ENCODE results near the gene CRYAA.
"Not testable (repeated sequence)": the region's sequence is repeated elsewhere in the genome, so short reads cannot be mapped to it uniquely, and the experiment has no call there.

CRYAA gene

GRCh38 chr21:43164823-43165222, 4.0 kb upstream of the CRYAA start:
- not testable (repeated sequence) for H3K4me3 ChIP-seq (ENCODE audit: low read length); H3K4me1 ChIP-seq (ENCODE audit: control insufficient read depth, insufficient read depth, low read length); H3K9ac ChIP-seq (ENCODE audit: low read length); H3K27ac ChIP-seq (ENCODE audit: low read depth, low read length); H3K36me3 ChIP-seq (ENCODE audit: control insufficient read depth, insufficient read depth, low read length); H3K27me3 ChIP-seq (ENCODE audit: control insufficient read depth, insufficient read depth, low read length)

- H3K27me3 ChIP-seq (ENCODE audit: control insufficient read depth, insufficient read depth, low read length); H3K4me1 ChIP-seq (ENCODE audit: control insufficient read depth, insufficient read depth, low read length); H3K27ac ChIP-seq (ENCODE audit: low read depth, low read length); H3K36me3 ChIP-seq (ENCODE audit: control insufficient read depth, insufficient read depth, low read length); H3K9ac ChIP-seq (ENCODE audit: low read length); H3K4me3 ChIP-seq (ENCODE audit: low read length): not testable (repeated sequence)
Measured at GRCh38 chr21:43165734-43166133, 3.1 kb upstream of the CRYAA start.

- not testable (repeated sequence) for H3K36me3 ChIP-seq (ENCODE audit: control insufficient read depth, insufficient read depth, low read length); H3K27me3 ChIP-seq (ENCODE audit: control insufficient read depth, insufficient read depth, low read length)
Measured at GRCh38 chr21:43169230-43169886, 550 bp downstream of the CRYAA start.

GRCh38 chr21:43169891-43170290, 1.1 kb downstream of the CRYAA start:
- H3K27me3 ChIP-seq (ENCODE audit: control insufficient read depth, insufficient read depth, low read length); H3K9ac ChIP-seq (ENCODE audit: low read length); H3K4me3 ChIP-seq (ENCODE audit: low read length); H3K4me1 ChIP-seq (ENCODE audit: control insufficient read depth, insufficient read depth, low read length); H3K36me3 ChIP-seq (ENCODE audit: control insufficient read depth, insufficient read depth, low read length); H3K27ac ChIP-seq (ENCODE audit: low read depth, low read length): not testable (repeated sequence)

More at GRCh38 chr21:43169230-43169886, 550 bp downstream of the CRYAA start:
- H3K27ac ChIP-seq (ENCODE audit: low read depth, low read length); H3K4me1 ChIP-seq (ENCODE audit: control insufficient read depth, insufficient read depth, low read length); H3K9ac ChIP-seq (ENCODE audit: low read length); H3K4me3 ChIP-seq (ENCODE audit: low read length): not testable (repeated sequence)

- not testable (repeated sequence) for H3K27ac ChIP-seq (ENCODE audit: low read depth, low read length); H3K9ac ChIP-seq (ENCODE audit: low read length); H3K4me1 ChIP-seq (ENCODE audit: control insufficient read depth, insufficient read depth, low read length); H3K36me3 ChIP-seq (ENCODE audit: control insufficient read depth, insufficient read depth, low read length); H3K4me3 ChIP-seq (ENCODE audit: low read length); H3K27me3 ChIP-seq (ENCODE audit: control insufficient read depth, insufficient read depth, low read length)
Measured at GRCh38 chr21:43172812-43173211, 4.0 kb downstream of the CRYAA start.

GRCh38 chr21:43173438-43173837, 4.6 kb downstream of the CRYAA start:
- not testable (repeated sequence) for H3K36me3 ChIP-seq (ENCODE audit: control insufficient read depth, insufficient read depth, low read length); H3K27me3 ChIP-seq (ENCODE audit: control insufficient read depth, insufficient read depth, low read length); H3K27ac ChIP-seq (ENCODE audit: low read depth, low read length); H3K4me1 ChIP-seq (ENCODE audit: control insufficient read depth, insufficient read depth, low read length); H3K4me3 ChIP-seq (ENCODE audit: low read length); H3K9ac ChIP-seq (ENCODE audit: low read length)

- not testable (repeated sequence) for H3K4me3 ChIP-seq (ENCODE audit: low read length); H3K27me3 ChIP-seq (ENCODE audit: control insufficient read depth, insufficient read depth, low read length); H3K9ac ChIP-seq (ENCODE audit: low read length); H3K36me3 ChIP-seq (ENCODE audit: control insufficient read depth, insufficient read depth, low read length); H3K4me1 ChIP-seq (ENCODE audit: control insufficient read depth, insufficient read depth, low read length); H3K27ac ChIP-seq (ENCODE audit: low read depth, low read length)
Measured at GRCh38 chr21:43173930-43174329, 5.1 kb downstream of the CRYAA start.

GRCh38 chr21:43174998-43175397, 6.2 kb downstream of the CRYAA start:
- not testable (repeated sequence) for H3K4me3 ChIP-seq (ENCODE audit: low read length); H3K36me3 ChIP-seq (ENCODE audit: control insufficient read depth, insufficient read depth, low read length); H3K4me1 ChIP-seq (ENCODE audit: control insufficient read depth, insufficient read depth, low read length); H3K27ac ChIP-seq (ENCODE audit: low read depth, low read length); H3K9ac ChIP-seq (ENCODE audit: low read length); H3K27me3 ChIP-seq (ENCODE audit: control insufficient read depth, insufficient read depth, low read length)

- not testable (repeated sequence) for H3K4me1 ChIP-seq (ENCODE audit: control insufficient read depth, insufficient read depth, low read length); H3K4me3 ChIP-seq (ENCODE audit: low read length); H3K9ac ChIP-seq (ENCODE audit: low read length); H3K36me3 ChIP-seq (ENCODE audit: control insufficient read depth, insufficient read depth, low read length); H3K27ac ChIP-seq (ENCODE audit: low read depth, low read length); H3K27me3 ChIP-seq (ENCODE audit: control insufficient read depth, insufficient read depth, low read length)
Measured at GRCh38 chr21:43176621-43177020, 7.8 kb downstream of the CRYAA start.

GRCh38 chr21:43177043-43177906, 8.5 kb downstream of the CRYAA start:
- not testable (repeated sequence) for H3K36me3 ChIP-seq (ENCODE audit: control insufficient read depth, insufficient read depth, low read length); H3K4me1 ChIP-seq (ENCODE audit: control insufficient read depth, insufficient read depth, low read length); H3K9ac ChIP-seq (ENCODE audit: low read length); H3K4me3 ChIP-seq (ENCODE audit: low read length); H3K27me3 ChIP-seq (ENCODE audit: control insufficient read depth, insufficient read depth, low read length); H3K27ac ChIP-seq (ENCODE audit: low read depth, low read length)

- H3K9ac ChIP-seq (ENCODE audit: low read length); H3K27ac ChIP-seq (ENCODE audit: low read depth, low read length); H3K36me3 ChIP-seq (ENCODE audit: control insufficient read depth, insufficient read depth, low read length); H3K4me1 ChIP-seq (ENCODE audit: control insufficient read depth, insufficient read depth, low read length); H3K27me3 ChIP-seq (ENCODE audit: control insufficient read depth, insufficient read depth, low read length); H3K4me3 ChIP-seq (ENCODE audit: low read length): not testable (repeated sequence)
Measured at GRCh38 chr21:43178175-43178826, 9.5 kb downstream of the CRYAA start.

- not testable (repeated sequence) for H3K9ac ChIP-seq (ENCODE audit: low read length); H3K4me3 ChIP-seq (ENCODE audit: low read length); H3K36me3 ChIP-seq (ENCODE audit: control insufficient read depth, insufficient read depth, low read length); H3K27me3 ChIP-seq (ENCODE audit: control insufficient read depth, insufficient read depth, low read length); H3K4me1 ChIP-seq (ENCODE audit: control insufficient read depth, insufficient read depth, low read length); H3K27ac ChIP-seq (ENCODE audit: low read depth, low read length)
Measured at GRCh38 chr21:43181033-43181432, 12.2 kb downstream of the CRYAA start.

- H3K4me3 ChIP-seq (ENCODE audit: low read length); H3K27ac ChIP-seq (ENCODE audit: low read depth, low read length); H3K36me3 ChIP-seq (ENCODE audit: control insufficient read depth, insufficient read depth, low read length): not testable (repeated sequence)
Measured at GRCh38 chr21:43187268-43187667, 18.5 kb downstream of the CRYAA start.

More at GRCh38 chr21:43187268-43187667, 18.5 kb downstream of the CRYAA start:
- not testable (repeated sequence) for H3K27me3 ChIP-seq (ENCODE audit: control insufficient read depth, insufficient read depth, low read length); H3K9ac ChIP-seq (ENCODE audit: low read length); H3K4me1 ChIP-seq (ENCODE audit: control insufficient read depth, insufficient read depth, low read length)

Data from rectal smooth muscle tissue (tissue), 1 donor.